Ovary (tissue), 9 donors: Measurements from ENCODE around the gene BIN1. TPM values are rescaled to one million over a fixed set of nuclear protein-coding genes. Genes with fewer than 3 reads are reported as not detected.

ENCODE experiments used
- DNase-seq, 5 donors: peaks; one replicate each; pipeline ENCODE4 v3.0.0-alpha.2; 2019 to 2020
- H3K27ac ChIP-seq, 2 donors: fragments of 200-600 bp; one replicate each; pipeline versions ENCODE4 v1.5.1 to v1.8.0; 2019 to 2022
- H3K27me3 ChIP-seq: fragments of 200-600 bp; one replicate; pipeline ENCODE4 v1.8.0; 2022
- H3K36me3 ChIP-seq: fragments of 200-600 bp; sonication (generic); one replicate; pipeline ENCODE4 v1.5.1; 2019
- H3K4me1 ChIP-seq: one replicate; pipeline ENCODE4 v1.8.1; 2013; ENCODE audit warnings: mild to moderate bottlenecking, moderate library complexity; ENCODE audit not compliant: insufficient read depth
- H3K4me3 ChIP-seq: fragments of 200-600 bp; sonication (generic); one replicate; pipeline ENCODE4 v1.5.1; 2017
- H3K9me3 ChIP-seq, 2 donors: fragments of 200-600 bp in 1 of 2; sonication (generic) in 1 of 2; one replicate each; pipeline versions ENCODE4 v1.5.1 to v1.8.1; 2013 to 2019; ENCODE audit warnings: mild to moderate bottlenecking in 1 of 2, moderate library complexity in 1 of 2
- EP300 ChIP-seq: sonication (generic); formaldehyde crosslinking; IDR thresholded peaks from one replicate; pipeline ENCODE4 v1.6.1; 2017; ENCODE audit warnings: antibody characterized with exemption
- POLR2A ChIP-seq: fragments of 450-650 bp; IDR thresholded peaks from one replicate; pipeline ENCODE4 v1.6.1; 2017; ENCODE audit warnings: antibody characterized with exemption, mild to moderate bottlenecking, moderate library complexity
- WGBS, 3 donors: extraction: QIAGEN DNeasy Blood & Tissue Kit in 1 of 3; methylation state at CpG; one replicate each; pipeline versions ENCODE4 v1.1.5 to v1.1.7; 2013 to 2017; 5-methylcytosine and 5-hydroxymethylcytosine counted together
- intact Hi-C, 4 donors: fragments of 100-400 bp; cut with DNase I; formaldehyde crosslinking; loops; one replicate each; pipeline versions ENCODE4 v1.11.0 to v1.15.1; 2022 to 2023
- polyA plus RNA-seq, 2 donors: library from polyadenylated mRNA; stranded (reverse); fragments of 200-250 nt in 1 of 2; fragments of 350-450 nt in 1 of 2; fragmentation: Illumina TruSeq in 1 of 2; extraction: RNeasy Lipid Tissue Mini Kit (QIAGEN cat#74804) in 1 of 2; gene quantifications; one replicate each; pipeline ENCODE4 v1.2.3, GENCODE V29; 2013 to 2014
- total RNA-seq, 7 donors: library from RNA; depleted of rRNA in 2 of 7; stranded (reverse); fragments of >200 nt in 2 of 7; fragmentation: NEBNext Ultra II Directional in 3 of 7; extraction: Animal tissue kit (Norgen Biotek cat#: 25700) in 3 of 7; gene quantifications; one replicate each; pipeline versions ENCODE4 v1.1.0 to v1.2.4, GENCODE V29; 2016 to 2023
- TF ChIP-seq, protein P1 (sequence below), 3 donors: fragments of 450-650 bp in 2 of 3; fragments of 200-600 bp in 1 of 3; IDR thresholded peaks; one replicate each; pipeline versions ENCODE4 v1.5.1 to v1.8.0; 2016 to 2022; ENCODE audit warnings: antibody characterized with exemption in 3 of 3, mild to moderate bottlenecking in 1 of 3
- donor health status: DM: no; HTN: no; CAD: no; lungs with moderate emphysema.
- donor health status: DM: no; HTN: no; CAD: no.
- donor health status: Bipolar disorder and iron deficiency.
- donor health status: DM: yes; HTN: yes; CAD: no.
- donor health status: DM: no; HTN: no; CAD: no.
- donor health status: DM: yes; HTN: yes; CAD: no.

The BIN1 gene
- total and polyA plus RNA-seq, 9 donors: 16.7 to 77.3 (median 54.0) TPM

DNA sequence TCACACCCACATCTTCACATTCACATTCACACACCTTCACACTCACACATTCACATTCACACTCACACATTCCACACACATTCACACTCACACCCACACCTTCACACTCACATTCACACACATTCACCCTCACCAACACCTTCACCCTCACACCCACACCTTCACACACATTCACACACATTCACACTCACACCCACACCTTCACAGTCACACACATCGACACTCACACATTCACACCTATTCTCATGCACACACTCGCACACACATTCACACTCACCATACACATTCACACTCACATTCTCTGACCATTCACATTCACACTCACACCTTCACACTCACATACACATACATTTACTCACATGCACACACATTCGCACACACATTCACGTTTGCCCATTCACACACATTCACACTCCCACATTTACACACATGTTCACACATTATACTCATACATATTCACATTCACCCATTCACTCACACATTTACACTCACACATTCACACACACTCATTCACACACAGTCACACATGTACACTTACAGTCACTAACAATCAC lies 62.7 kb downstream of the BIN1 start:
- Histone ChIP-seq H3K4me1 (no peaks in the 10 kb centered on the region), H3K27ac (no peak overlapping the region), H3K4me3 (no peak overlapping the region), H3K27me3 (no peaks in the 10 kb centered on the region), H3K9me3 (no peaks in the 10 kb centered on the region), H3K36me3 (no peaks in the 10 kb centered on the region)
- TF ChIP-seq, protein P1, sequence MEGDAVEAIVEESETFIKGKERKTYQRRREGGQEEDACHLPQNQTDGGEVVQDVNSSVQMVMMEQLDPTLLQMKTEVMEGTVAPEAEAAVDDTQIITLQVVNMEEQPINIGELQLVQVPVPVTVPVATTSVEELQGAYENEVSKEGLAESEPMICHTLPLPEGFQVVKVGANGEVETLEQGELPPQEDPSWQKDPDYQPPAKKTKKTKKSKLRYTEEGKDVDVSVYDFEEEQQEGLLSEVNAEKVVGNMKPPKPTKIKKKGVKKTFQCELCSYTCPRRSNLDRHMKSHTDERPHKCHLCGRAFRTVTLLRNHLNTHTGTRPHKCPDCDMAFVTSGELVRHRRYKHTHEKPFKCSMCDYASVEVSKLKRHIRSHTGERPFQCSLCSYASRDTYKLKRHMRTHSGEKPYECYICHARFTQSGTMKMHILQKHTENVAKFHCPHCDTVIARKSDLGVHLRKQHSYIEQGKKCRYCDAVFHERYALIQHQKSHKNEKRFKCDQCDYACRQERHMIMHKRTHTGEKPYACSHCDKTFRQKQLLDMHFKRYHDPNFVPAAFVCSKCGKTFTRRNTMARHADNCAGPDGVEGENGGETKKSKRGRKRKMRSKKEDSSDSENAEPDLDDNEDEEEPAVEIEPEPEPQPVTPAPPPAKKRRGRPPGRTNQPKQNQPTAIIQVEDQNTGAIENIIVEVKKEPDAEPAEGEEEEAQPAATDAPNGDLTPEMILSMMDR (IDR thresholded peaks at IDR 0.05): no peak
- TF ChIP-seq EP300 (no peak), POLR2A (no peak)
- intact Hi-C loops: no loop called here
- WGBS, 3 donors: 88 to 93% (median 92%) methylated on average over 4 of the region's 4 CpGs
- DNase-seq: no peak

DNA sequence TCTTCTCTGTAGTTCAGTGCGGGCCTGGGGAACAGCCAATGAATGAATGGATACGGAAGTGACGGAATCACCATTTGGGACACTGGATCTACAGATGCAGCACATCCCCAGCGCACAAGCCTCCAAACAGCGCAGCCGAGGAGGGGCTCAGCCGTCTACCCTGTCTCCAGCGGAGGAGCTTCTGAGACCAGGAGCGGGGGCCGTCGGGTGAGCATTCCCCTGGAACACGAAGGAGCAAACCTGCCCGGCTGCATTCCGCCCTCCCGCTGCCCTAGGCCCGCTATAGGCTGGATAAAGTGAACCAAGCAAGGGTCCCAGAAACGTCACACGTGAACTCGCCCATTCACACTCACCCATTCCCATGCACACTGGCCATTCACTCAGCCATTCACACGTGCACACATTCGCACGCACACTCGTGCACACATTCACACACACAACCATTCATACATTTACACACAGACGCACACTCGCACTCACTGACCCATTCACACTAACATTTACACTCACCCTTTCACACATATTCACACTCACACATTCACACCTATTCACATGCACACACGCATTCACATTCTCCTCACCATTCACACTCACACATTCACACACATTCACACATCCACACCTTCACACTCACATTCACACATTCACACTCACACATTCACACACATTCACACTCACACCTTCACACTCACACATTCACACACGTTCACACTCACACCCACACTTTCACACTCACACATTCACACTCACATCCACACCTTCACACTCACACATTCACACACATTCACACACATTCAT lies 63.4 kb downstream of the BIN1 start:
- WGBS, 3 donors: 89 to 92% (median 89%) methylated on average over 27 of the region's 27 CpGs
- intact Hi-C loops: no loop called here
- no peak for DNase-seq

DNA sequence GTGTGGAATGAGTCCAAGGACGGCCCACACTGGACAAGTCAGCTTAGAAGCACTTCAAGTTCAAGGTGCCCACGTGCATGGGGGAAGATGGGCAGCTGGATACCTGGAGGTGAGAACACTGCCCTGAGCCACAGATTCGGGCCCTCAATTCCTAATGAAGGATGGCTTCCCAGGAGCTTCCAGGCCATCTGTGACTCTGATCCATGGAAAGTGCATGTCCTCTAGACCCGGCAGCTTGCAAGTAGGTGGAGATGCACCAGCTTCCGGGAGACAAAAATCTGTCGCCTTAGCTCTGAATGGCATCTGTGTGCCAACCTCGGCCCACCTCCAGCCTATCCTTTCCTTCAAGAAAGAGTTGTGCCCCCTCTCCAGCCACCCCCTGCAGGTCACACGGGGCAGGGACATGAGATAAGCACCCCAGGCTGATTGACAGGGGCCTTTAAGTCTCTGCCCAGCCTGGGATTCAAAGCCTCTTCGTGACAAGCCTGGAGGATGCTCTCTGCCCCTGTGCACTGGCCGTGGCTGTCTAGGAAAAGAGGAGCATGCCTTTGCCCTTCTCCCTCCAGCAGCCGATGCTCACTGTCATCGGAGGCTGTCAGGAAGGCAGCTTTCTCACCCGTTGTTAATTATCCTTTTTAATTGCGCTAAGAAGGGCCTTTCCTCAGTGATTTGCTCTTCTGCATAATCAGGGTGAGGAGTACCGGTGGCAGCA lies 65.5 kb downstream of the BIN1 start:
- no peaks in the 10 kb centered on the region for H3K27me3 ChIP-seq
- H3K4me1 ChIP-seq: no peaks in the 10 kb centered on the region
- no peak overlapping the region for H3K4me3 ChIP-seq
- intact Hi-C loops: no loop called here
- TF ChIP-seq POLR2A: no peak
- no peak for TF ChIP-seq EP300
- TF ChIP-seq, protein P1 (IDR thresholded peaks at IDR 0.05): no peak
- H3K27ac ChIP-seq: no peak overlapping the region
- 73 to 79% (median 74%) methylated on average over 15 of the region's 15 CpGs for WGBS, 3 donors
- H3K9me3 ChIP-seq: no peaks in the 10 kb centered on the region
- no peaks in the 10 kb centered on the region for H3K36me3 ChIP-seq
- DNase-seq: no peak

More for the DNA sequence above, 63.4 kb downstream of the BIN1 start:
- Histone ChIP-seq H3K27ac (no peak overlapping the region), H3K4me1 (no peaks in the 10 kb centered on the region), H3K9me3 (no peaks in the 10 kb centered on the region), H3K27me3 (no peaks in the 10 kb centered on the region), H3K4me3 (no peak overlapping the region), H3K36me3 (no peaks in the 10 kb centered on the region)
- TF ChIP-seq EP300 (no peak), POLR2A (no peak)
- TF ChIP-seq, protein P1 (IDR thresholded peaks at IDR 0.05): no peak

GRCh38 chr2:127040169-127040568 lies 66.8 kb downstream of the BIN1 start:
- Histone ChIP-seq H3K4me3 (no peak overlapping the region), H3K4me1 (no peaks in the 10 kb centered on the region), H3K27me3 (no peaks in the 10 kb centered on the region), H3K27ac (no peak overlapping the region), H3K9me3 (no peaks in the 10 kb centered on the region), H3K36me3 (no peaks in the 10 kb centered on the region)
- no peak for DNase-seq
- TF ChIP-seq, protein P1 (IDR thresholded peaks at IDR 0.05): no peak
- no peak for TF ChIP-seq EP300
- TF ChIP-seq POLR2A: no peak
- intact Hi-C loops: no loop called here
- 90 to 95% (median 94%) methylated on average over 2 of the region's 2 CpGs for WGBS, 3 donors
